Prostate gland (tissue), 2 donors: ENCODE data around the gene PLXNC1. TPM values are rescaled to one million over a fixed set of nuclear protein-coding genes. Genes with fewer than 3 reads are reported as not detected.

Experiments
- DNase-seq: peaks from one replicate; pipeline ENCODE4 v3.0.0-alpha.2; 2019; ENCODE audit warnings: low spot score
- H3K27ac ChIP-seq, 2 donors: fragments of 200-600 bp; sonication (generic); 2 replicates each; pipeline ENCODE4 v1.5.1; 2017 to 2019
- H3K27me3 ChIP-seq: fragments of 200-600 bp; sonication (generic); replicated peaks from 2 replicates; pipeline ENCODE4 v1.5.1; 2019; ENCODE audit not compliant: insufficient read depth
- H3K36me3 ChIP-seq, 2 donors: fragments of 200-600 bp; sonication (generic); 1 replicate in 1 of 2; 2 replicates in 1 of 2; pipeline versions ENCODE4 v1.5.1 to v1.8.1; 2017 to 2019
- H3K4me1 ChIP-seq: fragments of 200-600 bp; sonication (generic); replicated peaks from 2 replicates; pipeline ENCODE4 v1.5.1; 2019
- H3K4me3 ChIP-seq, 2 donors: fragments of 200-600 bp; sonication (generic); 2 replicates each; pipeline ENCODE4 v1.5.1; 2017 to 2019
- H3K9me3 ChIP-seq: fragments of 200-600 bp; sonication (generic); 2 replicates; pipeline ENCODE4 v1.5.1; 2017
- CTCF ChIP-seq, 4 experiments: fragments of 200-600 bp in 2 of 4; fragments of 450-650 bp in 2 of 4; sonication (generic) in 2 of 4; IDR thresholded peaks; 1 replicate in 3 of 4; 2 replicates in 1 of 4; pipeline ENCODE4 v1.5.1; 2016 to 2019; ENCODE audit warnings: antibody characterized with exemption in 4 of 4, mild to moderate bottlenecking in 2 of 4, moderate library complexity in 2 of 4
- POLR2A ChIP-seq: fragments of 450-650 bp; IDR thresholded peaks from one replicate; pipeline ENCODE4 v1.6.1; 2016; ENCODE audit warnings: antibody characterized with exemption, mild to moderate bottlenecking
- POLR2AphosphoS5 ChIP-seq: sonication (generic); formaldehyde crosslinking; IDR thresholded peaks from one replicate; pipeline ENCODE4 v1.6.1; 2017; ENCODE audit warnings: antibody characterized with exemption
- WGBS: methylation state at CpG from one replicate; pipeline ENCODE4 v1.1.5; 2018; 5-methylcytosine and 5-hydroxymethylcytosine counted together
- intact Hi-C: fragments of 100-400 bp; cut with DNase I; formaldehyde crosslinking; loops from one replicate; pipeline ENCODE4 v1.14.2; 2022
- total RNA-seq, 2 donors: library from RNA; depleted of rRNA; stranded (reverse); fragments of >200 nt; gene quantifications; one replicate each; pipeline ENCODE4 v1.1.0, GENCODE V29; 2016

PLXNC1 gene
- total RNA-seq, 2 donors from 2014 or later: 2.7 to 118 TPM

- Histone ChIP-seq H3K4me1 (no peaks in the 10 kb centered on the region), H3K27me3 (no peaks in the 10 kb centered on the region), H3K27ac (no peak overlapping the region), H3K9me3 (no peaks in the 10 kb centered on the region), H3K36me3 (no peaks in the 10 kb centered on the region), H3K4me3 (no peak overlapping the region)
- DNase-seq: no peak
- intact Hi-C loops: no loop called here
- 73% methylated on average over 5 of the region's 5 CpGs for WGBS
- TF ChIP-seq POLR2A: no peak
- TF ChIP-seq CTCF (IDR thresholded peaks at IDR 0.05): no peak
- TF ChIP-seq POLR2AphosphoS5: no peak
Observed at GRCh38 chr12:94200069-94200468, 51.7 kb downstream of the PLXNC1 start.

GRCh38 chr12:94200695-94201094 is 52.3 kb downstream of the PLXNC1 start:
- Histone ChIP-seq H3K36me3 (no peaks in the 10 kb centered on the region), H3K9me3 (no peaks in the 10 kb centered on the region), H3K4me3 (no peak overlapping the region), H3K27ac (no peak overlapping the region), H3K4me1 (no peaks in the 10 kb centered on the region), H3K27me3 (no peaks in the 10 kb centered on the region)
- intact Hi-C loops: no loop called here
- no peak for DNase-seq
- TF ChIP-seq CTCF (IDR thresholded peaks at IDR 0.05): no peak
- WGBS: 100% methylated on average over 1 of the region's 1 CpG

GRCh38 chr12:94202245-94203180 is 54.1 kb downstream of the PLXNC1 start:
- no peaks in the 10 kb centered on the region for H3K9me3 ChIP-seq
- no peaks in the 10 kb centered on the region for H3K4me1 ChIP-seq
- peak; percentile 27 for DNase-seq
- no peak overlapping the region for H3K27ac ChIP-seq
- no peak overlapping the region for H3K4me3 ChIP-seq
- intact Hi-C loops: no loop called here
- no peaks in the 10 kb centered on the region for H3K27me3 ChIP-seq
- TF ChIP-seq POLR2A (no peak), CTCF (IDR thresholded peaks at IDR 0.05) (no peak), POLR2AphosphoS5 (no peak)
- no peaks in the 10 kb centered on the region for H3K36me3 ChIP-seq
- WGBS: 63% methylated on average over 7 of the region's 7 CpGs

DNA sequence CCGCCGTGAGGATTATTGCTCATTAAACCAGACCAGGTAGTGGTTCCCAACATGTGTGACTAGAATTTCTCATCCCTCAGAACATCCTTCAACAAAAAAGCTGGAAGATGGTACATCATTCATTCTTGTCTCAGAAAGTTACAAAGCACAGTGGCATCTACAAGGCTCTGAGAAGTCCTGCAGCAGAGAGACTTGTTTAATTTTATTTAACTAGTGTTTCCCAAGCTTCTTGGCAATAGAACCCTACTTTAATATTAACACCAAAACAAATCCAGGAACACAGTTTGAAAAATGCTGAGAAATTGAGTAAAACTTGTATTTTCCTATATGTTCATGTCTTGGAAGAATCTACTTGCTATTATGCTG is 54.8 kb downstream of the PLXNC1 start:
- WGBS: 47% methylated on average over 2 of the region's 2 CpGs
- no peak for TF ChIP-seq CTCF (IDR thresholded peaks at IDR 0.05)
- no peak for TF ChIP-seq POLR2A
- no peak for TF ChIP-seq POLR2AphosphoS5

DNA sequence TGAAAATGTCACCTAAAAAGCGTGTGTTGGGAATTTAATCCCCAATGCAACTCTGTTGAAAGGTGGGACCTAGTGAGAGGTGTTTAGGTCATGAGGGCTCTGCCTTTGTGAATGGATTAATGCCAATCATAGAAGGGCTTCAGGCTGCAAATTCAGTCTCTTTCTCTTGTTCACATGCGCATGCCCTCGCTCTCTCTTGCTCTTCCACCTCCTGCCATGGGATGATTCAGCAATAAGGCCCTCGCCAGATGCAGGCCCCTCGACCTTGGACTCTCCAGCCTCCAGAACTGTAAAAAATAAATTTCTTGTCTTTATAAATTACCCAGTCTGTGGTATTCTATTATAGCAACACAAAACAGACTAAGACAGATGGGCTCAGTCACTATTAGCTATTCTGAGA is 55.4 kb downstream of the PLXNC1 start:
- intact Hi-C loops: no loop called here
- DNase-seq: no peak

More for the DNA sequence above, 54.8 kb downstream of the PLXNC1 start:
- intact Hi-C loops: no loop called here
- Histone ChIP-seq H3K4me3 (no peak overlapping the region), H3K9me3 (no peaks in the 10 kb centered on the region), H3K27me3 (no peaks in the 10 kb centered on the region), H3K27ac (no peak overlapping the region), H3K4me1 (no peaks in the 10 kb centered on the region), H3K36me3 (no peaks in the 10 kb centered on the region)
- no peak for DNase-seq

More for the DNA sequence above, 55.4 kb downstream of the PLXNC1 start:
- no peak for TF ChIP-seq POLR2A
- TF ChIP-seq CTCF (IDR thresholded peaks at IDR 0.05): no peak
- no peak for TF ChIP-seq POLR2AphosphoS5
- 94% methylated on average over 5 of the region's 5 CpGs for WGBS
- H3K9me3 ChIP-seq: no peaks in the 10 kb centered on the region
- H3K4me3 ChIP-seq: no peak overlapping the region
- H3K27ac ChIP-seq: no peak overlapping the region
- H3K27me3 ChIP-seq: no peaks in the 10 kb centered on the region
- no peaks in the 10 kb centered on the region for H3K36me3 ChIP-seq
- H3K4me1 ChIP-seq: no peaks in the 10 kb centered on the region
